Cardiac muscle cell (in vitro differentiated cells and primary cell): ENCODE data around the gene PTPRK. TPM values are rescaled to one million over a fixed set of nuclear protein-coding genes. Genes with fewer than 3 reads are reported as not detected.

Experiments
- DNase-seq, 2 donors: peaks; one replicate each; pipeline versions ENCODE4 v3.0.0 to v3.0.0-alpha.2; 2010 to 2017; ENCODE audit warnings: low read depth in 1 of 2, low spot score in 1 of 2
- H3K27ac ChIP-seq: fragments of 200-600 bp; sonication (generic); 2 replicates; pipeline ENCODE4 v1.5.1; 2016
- H3K27me3 ChIP-seq: fragments of 200-600 bp; sonication (generic); 2 replicates; pipeline ENCODE4 v1.6.0; 2016; ENCODE audit warnings: control low read depth
- H3K36me3 ChIP-seq: fragments of 200-600 bp; sonication (generic); 2 replicates; pipeline ENCODE4 v1.5.1; 2016; ENCODE audit warnings: control low read depth
- H3K4me1 ChIP-seq: fragments of 200-600 bp; sonication (generic); 2 replicates; pipeline ENCODE4 v1.8.1; 2017; ENCODE audit warnings: low read depth, mild to moderate bottlenecking, mixed run types
- H3K4me3 ChIP-seq: fragments of 200-600 bp; sonication (generic); 2 replicates; pipeline ENCODE4 v1.5.1; 2016; ENCODE audit warnings: mild to moderate bottlenecking
- H3K9me3 ChIP-seq: fragments of 200-600 bp; sonication (generic); 2 replicates; pipeline ENCODE4 v1.5.1; 2017; ENCODE audit warnings: low read depth, mild to moderate bottlenecking, control low read depth
- CTCF ChIP-seq: IDR thresholded peaks from 2 replicates; pipeline ENCODE4 v1.5.1; 2012; ENCODE audit warnings: low read depth, mild to moderate bottlenecking, low read length
- polyA plus RNA-seq: library from polyadenylated mRNA; unstranded; fragments of >200 nt; fragmentation: Nextera tagmentation; extraction: Ambion mirVana; gene quantifications from 2 replicates; pipeline ENCODE4 v1.2.1, GENCODE V29; 2016
- total RNA-seq: library from RNA; depleted of rRNA; stranded (reverse); fragments of >200 nt; gene quantifications from 2 replicates; pipeline ENCODE4 v1.2.3, GENCODE V29; 2016

Gene PTPRK
- total and polyA plus RNA-seq, 2 experiments from 2014 or later = 48.3 to 73.1 TPM

- H3K4me1 ChIP-seq = peaks cover 28% of the 10 kb centered on the region
- TF ChIP-seq CTCF = no peak
- no peaks in the 10 kb centered on the region for H3K36me3 ChIP-seq
- H3K4me3 ChIP-seq = no peak overlapping the region
- H3K27ac ChIP-seq = no peak overlapping the region
- H3K27me3 ChIP-seq = no peaks in the 10 kb centered on the region
- no peak for DNase-seq
- no peaks in the 10 kb centered on the region for H3K9me3 ChIP-seq
Measured at GRCh38 chr6:128336436-128337095, 183.8 kb downstream of the PTPRK start.

GRCh38 chr6:128335963-128336362 lies 184.4 kb downstream of the PTPRK start:
- no peak for TF ChIP-seq CTCF
- Histone ChIP-seq H3K9me3 (no peaks in the 10 kb centered on the region), H3K36me3 (no peaks in the 10 kb centered on the region), H3K27me3 (no peaks in the 10 kb centered on the region), H3K4me1 (peaks cover 28% of the 10 kb centered on the region), H3K4me3 (no peak overlapping the region), H3K27ac (no peak overlapping the region)
- no peak for DNase-seq

GRCh38 chr6:128333581-128334223 lies 186.7 kb downstream of the PTPRK start:
- peak in 1 of 2 donors; percentile 40 for DNase-seq
- Histone ChIP-seq H3K9me3 (no peaks in the 10 kb centered on the region), H3K36me3 (no peaks in the 10 kb centered on the region), H3K27me3 (no peaks in the 10 kb centered on the region), H3K4me1 (peaks cover 6% of the 10 kb centered on the region), H3K27ac (no peak overlapping the region), H3K4me3 (no peak overlapping the region)
- no peak for TF ChIP-seq CTCF

GRCh38 chr6:128327890-128328289 lies 192.5 kb downstream of the PTPRK start:
- TF ChIP-seq CTCF = peak; percentile 60
- no peaks in the 10 kb centered on the region for H3K27me3 ChIP-seq
- peak; percentile 14 to 60 for DNase-seq
- no peak overlapping the region for H3K4me3 ChIP-seq
- H3K9me3 ChIP-seq = no peaks in the 10 kb centered on the region
- no peak overlapping the region for H3K27ac ChIP-seq
- H3K4me1 ChIP-seq = peaks cover 8% of the 10 kb centered on the region
- no peaks in the 10 kb centered on the region for H3K36me3 ChIP-seq

- Histone ChIP-seq H3K4me1 (peaks cover 41% of the 10 kb centered on the region), H3K27ac (peak overlapping the region; percentile 27), H3K9me3 (no peaks in the 10 kb centered on the region), H3K27me3 (no peaks in the 10 kb centered on the region), H3K4me3 (no peak overlapping the region), H3K36me3 (no peaks in the 10 kb centered on the region)
- DNase-seq = no peak
- no peak for TF ChIP-seq CTCF
Measured at GRCh38 chr6:128323011-128323410, 197.4 kb downstream of the PTPRK start.
